Endodermal cell (in vitro differentiated cells): ENCODE results near the gene UPK2. TPM values are rescaled to one million over a fixed set of nuclear protein-coding genes. Genes with fewer than 3 reads are reported as not detected.

ENCODE experiments used
- DNase-seq: peaks from one replicate; pipeline ENCODE4 v3.0.0-alpha.2; 2017
- H3K27ac ChIP-seq: 2 replicates; pipeline ENCODE4 v1.5.1; 2013; ENCODE audit warnings: mild to moderate bottlenecking, low read depth, low read length, moderate library complexity
- H3K27me3 ChIP-seq: 2 replicates; pipeline ENCODE4 v1.6.1; 2013; ENCODE audit warnings: mild to moderate bottlenecking, low read length, moderate library complexity; ENCODE audit not compliant: insufficient read depth, control insufficient read depth, poor library complexity, severe bottlenecking
- H3K36me3 ChIP-seq: 2 replicates; pipeline ENCODE4 v1.7.0; 2013; ENCODE audit warnings: mild to moderate bottlenecking, low read length, moderate library complexity; ENCODE audit not compliant: control insufficient read depth, insufficient read depth
- H3K4me1 ChIP-seq: one replicate; pipeline ENCODE4 v1.7.0; 2013; ENCODE audit warnings: low read length; ENCODE audit not compliant: control insufficient read depth, insufficient read depth
- H3K4me3 ChIP-seq: 2 replicates; pipeline ENCODE4 v1.5.1; 2013; ENCODE audit warnings: mild to moderate bottlenecking, low read length, moderate library complexity
- H3K9ac ChIP-seq: 2 replicates; pipeline ENCODE4 v1.6.1; 2013; ENCODE audit warnings: mild to moderate bottlenecking, low read length, moderate library complexity; ENCODE audit not compliant: poor library complexity, severe bottlenecking; ENCODE audit errors: extremely low read depth
- H3K9me3 ChIP-seq: 2 replicates; pipeline ENCODE4 v1.6.1; 2013; ENCODE audit warnings: mild to moderate bottlenecking, low read length, moderate library complexity; ENCODE audit not compliant: control insufficient read depth
- H3K27ac Mint-ChIP-seq: 2 replicates; pipeline ENCODE4 v1.8.0; 2020; ENCODE audit warnings: mixed read lengths
- H3K27me3 Mint-ChIP-seq: 2 replicates; pipeline ENCODE4 v1.8.0; 2021; ENCODE audit warnings: mild to moderate bottlenecking, mixed read lengths; ENCODE audit not compliant: insufficient read depth
- H3K36me3 Mint-ChIP-seq: 2 replicates; pipeline ENCODE4 v1.8.0; 2020; ENCODE audit warnings: low read depth, mixed read lengths
- H3K4me1 Mint-ChIP-seq: 2 replicates; pipeline ENCODE4 v1.8.0; 2020; ENCODE audit warnings: mixed read lengths
- H3K4me3 Mint-ChIP-seq: 2 replicates; pipeline ENCODE4 v1.8.0; 2020; ENCODE audit warnings: mild to moderate bottlenecking, moderate library complexity, mixed read lengths
- H3K9me3 Mint-ChIP-seq: 2 replicates; pipeline ENCODE4 v1.8.0; 2020; ENCODE audit warnings: mild to moderate bottlenecking, mixed read lengths
- CTCF ChIP-seq: fragments of 200-600 bp; sonication (generic); conservative IDR thresholded peaks from 2 replicates; pipeline ENCODE4 v1.5.0; 2021; ENCODE audit warnings: antibody characterized with exemption, mild to moderate bottlenecking
- WGBS, 2 experiments: methylation state at CpG; one replicate each; pipeline versions ENCODE4 v1.1.5 to v1.1.7; 2013; ENCODE audit warnings: missing lambda C conversion rate in 2 of 2, mixed read lengths in 1 of 2; ENCODE audit not compliant: insufficient coverage in 1 of 2, insufficient read length in 1 of 2; 5-methylcytosine and 5-hydroxymethylcytosine counted together
- total RNA-seq, 2 donors: library from RNA; stranded (reverse); fragmentation: NEBNext Ultra II Directional in 1 of 2; extraction: Animal tissue kit (Norgen Biotek cat#: 25700) in 1 of 2; gene quantifications; 2 replicates in 1 of 2; 3 replicates in 1 of 2; pipeline ENCODE4 v1.2.1, GENCODE V29; 2021

Gene UPK2
- total RNA-seq, 2 donors from 2014 or later: 0.38 TPM; not detected in 1

- no peaks in the 10 kb centered on the region for H3K9me3 ChIP-seq
- H3K27me3 ChIP-seq: no peaks in the 10 kb centered on the region
- H3K4me3 Mint-ChIP-seq: no peak overlapping the region
- H3K36me3 ChIP-seq: no peaks in the 10 kb centered on the region
- no peak overlapping the region for H3K9ac ChIP-seq
- 82 to 86% methylated on average over 10 to 11 of the region's 11 CpGs for WGBS, 2 experiments
- H3K4me1 Mint-ChIP-seq: peaks cover 6% of the 10 kb centered on the region
- TF ChIP-seq CTCF: no peak
- H3K9me3 Mint-ChIP-seq: no peaks in the 10 kb centered on the region
- H3K4me3 ChIP-seq: no peak overlapping the region
- no peaks in the 10 kb centered on the region for H3K4me1 ChIP-seq
- no peak overlapping the region for H3K27ac Mint-ChIP-seq
- H3K27me3 Mint-ChIP-seq: peaks cover 31% of the 10 kb centered on the region
- H3K27ac ChIP-seq: no peak overlapping the region
- DNase-seq: no peak
- no peaks in the 10 kb centered on the region for H3K36me3 Mint-ChIP-seq
Observed at GRCh38 chr11:118938491-118939403, 17.4 kb upstream of the UPK2 start.

GRCh38 chr11:118939404-118939915, 16.6 kb upstream of the UPK2 start:
- Mint-ChIP-seq H3K27me3 (peaks cover 31% of the 10 kb centered on the region), H3K4me3 (no peak overlapping the region)
- H3K9ac ChIP-seq: no peak overlapping the region

More at GRCh38 chr11:118939404-118939915, 16.6 kb upstream of the UPK2 start:
- Histone ChIP-seq H3K36me3 (no peaks in the 10 kb centered on the region), H3K4me1 (no peaks in the 10 kb centered on the region), H3K9me3 (no peaks in the 10 kb centered on the region), H3K4me3 (no peak overlapping the region), H3K27me3 (no peaks in the 10 kb centered on the region), H3K27ac (no peak overlapping the region)
- H3K36me3 Mint-ChIP-seq: no peaks in the 10 kb centered on the region
- WGBS, 2 experiments: 73 to 74% methylated on average over 4 to 8 of the region's 8 CpGs
- H3K9me3 Mint-ChIP-seq: no peaks in the 10 kb centered on the region
- TF ChIP-seq CTCF: no peak
- peak; percentile 41 for DNase-seq
- H3K27ac Mint-ChIP-seq: no peak overlapping the region
- H3K4me1 Mint-ChIP-seq: peaks cover 5% of the 10 kb centered on the region
